Mesenchymal stem cell (in vitro differentiated cells and primary cell): ENCODE results near the gene ERGIC3.
A peak's percentile ranks its signal among the peaks of the same experiment; 100 is the strongest.

ENCODE experiments used
- DNase-seq: peaks from one replicate; pipeline ENCODE4 v3.0.0-alpha.2; 2013
- H2AFZ ChIP-seq: one replicate; pipeline ENCODE4 v1.6.1; 2013; ENCODE audit warnings: low read depth, mild to moderate bottlenecking, control low read depth, inconsistent platforms, low read length, moderate library complexity
- H2AK5ac ChIP-seq: 2 replicates; pipeline ENCODE4 v1.6.1; 2013; ENCODE audit warnings: low read length, moderate library complexity, mild to moderate bottlenecking, inconsistent platforms; ENCODE audit not compliant: severe bottlenecking
- H2BK120ac ChIP-seq: one replicate; pipeline ENCODE4 v1.6.1; 2013; ENCODE audit warnings: low read depth, mild to moderate bottlenecking, inconsistent platforms, low read length, moderate library complexity
- H2BK12ac ChIP-seq, 2 experiments: one replicate each; pipeline ENCODE4 v1.6.1; 2013; ENCODE audit warnings: inconsistent platforms in 2 of 2, low read length in 2 of 2, mild to moderate bottlenecking in 2 of 2, moderate library complexity in 2 of 2, control low read depth in 1 of 2
- H2BK15ac ChIP-seq: one replicate; pipeline ENCODE4 v1.6.1; 2013; ENCODE audit warnings: mild to moderate bottlenecking, low read depth, inconsistent platforms; ENCODE audit not compliant: poor library complexity, severe bottlenecking
- H2BK5ac ChIP-seq: 2 replicates; pipeline ENCODE4 v1.6.1; 2013; ENCODE audit warnings: low read depth, mild to moderate bottlenecking, low read length, control low read depth, inconsistent platforms; ENCODE audit not compliant: poor library complexity, severe bottlenecking
- H3K14ac ChIP-seq, 2 experiments: one replicate each; pipeline ENCODE4 v1.6.1; 2013; ENCODE audit warnings: inconsistent platforms in 2 of 2, low read length in 2 of 2, control low read depth in 1 of 2, mild to moderate bottlenecking in 1 of 2, moderate library complexity in 1 of 2
- H3K18ac ChIP-seq, 2 experiments: one replicate each; pipeline ENCODE4 v1.6.1; 2013; ENCODE audit warnings: inconsistent platforms in 2 of 2, low read length in 2 of 2, control low read depth in 1 of 2, low read depth in 1 of 2, mild to moderate bottlenecking in 1 of 2
- H3K23ac ChIP-seq, 2 experiments: one replicate each; pipeline ENCODE4 v1.6.1; 2013; ENCODE audit warnings: inconsistent platforms in 2 of 2, low read length in 2 of 2, mild to moderate bottlenecking in 2 of 2, moderate library complexity in 2 of 2, control low read depth in 1 of 2
- H3K27ac ChIP-seq: 2 replicates; pipeline ENCODE4 v1.5.1; 2013; ENCODE audit warnings: mild to moderate bottlenecking, moderate library complexity, low read length, control low read depth, inconsistent platforms; ENCODE audit not compliant: poor library complexity, severe bottlenecking
- H3K27me3 ChIP-seq, 2 experiments: 2 replicates each; pipeline versions ENCODE4 v1.6.1 to v1.7.0; 2013; ENCODE audit warnings: low read length in 2 of 2, mild to moderate bottlenecking in 2 of 2, moderate library complexity in 2 of 2, control low read depth in 1 of 2, inconsistent platforms in 1 of 2; ENCODE audit not compliant: control insufficient read depth in 1 of 2, insufficient read depth in 1 of 2
- H3K36me3 ChIP-seq, 2 experiments: 2 replicates each; pipeline versions ENCODE4 v1.6.1 to v1.7.0; 2013; ENCODE audit warnings: low read length in 2 of 2, control low read depth in 1 of 2, inconsistent platforms in 1 of 2, low read depth in 1 of 2, mild to moderate bottlenecking in 1 of 2; ENCODE audit not compliant: insufficient read depth in 2 of 2, control insufficient read depth in 1 of 2
- H3K4ac ChIP-seq, 2 experiments: one replicate each; pipeline ENCODE4 v1.6.1; 2013; ENCODE audit warnings: inconsistent platforms in 2 of 2, low read length in 2 of 2, mild to moderate bottlenecking in 2 of 2, moderate library complexity in 2 of 2, control low read depth in 1 of 2, low read depth in 1 of 2
- H3K4me1 ChIP-seq: 2 replicates; pipeline ENCODE4 v1.6.1; 2013; ENCODE audit warnings: low read depth, low read length, control low read depth; ENCODE audit not compliant: control insufficient read depth, insufficient read depth
- H3K4me2 ChIP-seq: 2 replicates; pipeline ENCODE4 v1.6.1; 2013; ENCODE audit warnings: low read length, mild to moderate bottlenecking, inconsistent platforms; ENCODE audit not compliant: poor library complexity, severe bottlenecking
- H3K4me3 ChIP-seq, 2 experiments: 2 replicates each; pipeline versions ENCODE4 v1.5.1 to v1.7.0; 2013; ENCODE audit warnings: low read length in 2 of 2, mild to moderate bottlenecking in 2 of 2, control low read depth in 1 of 2, low read depth in 1 of 2; ENCODE audit not compliant: insufficient read depth in 1 of 2
- H3K79me1 ChIP-seq: replicated peaks from 2 replicates; pipeline ENCODE4 v1.6.1; 2013; ENCODE audit warnings: mild to moderate bottlenecking, control low read depth, low read length, inconsistent platforms; ENCODE audit not compliant: poor library complexity, severe bottlenecking
- H3K9ac ChIP-seq: 2 replicates; pipeline ENCODE4 v1.7.0; 2013; ENCODE audit warnings: mild to moderate bottlenecking, low read length, moderate library complexity
- H3K9me3 ChIP-seq: 2 replicates; pipeline ENCODE4 v1.7.0; 2013; ENCODE audit warnings: mild to moderate bottlenecking, low read length; ENCODE audit not compliant: control insufficient read depth
- H4K8ac ChIP-seq: one replicate; pipeline ENCODE4 v1.6.1; 2013; ENCODE audit warnings: inconsistent platforms, mild to moderate bottlenecking, low read length, moderate library complexity
- H4K91ac ChIP-seq: one replicate; pipeline ENCODE4 v1.6.1; 2013; ENCODE audit warnings: mild to moderate bottlenecking, low read length, inconsistent platforms
- WGBS: methylation state at CpG from one replicate; pipeline ENCODE4 v1.1.7; 2013; ENCODE audit warnings: mixed read lengths; 5-methylcytosine and 5-hydroxymethylcytosine counted together

The ERGIC3 gene

DNA sequence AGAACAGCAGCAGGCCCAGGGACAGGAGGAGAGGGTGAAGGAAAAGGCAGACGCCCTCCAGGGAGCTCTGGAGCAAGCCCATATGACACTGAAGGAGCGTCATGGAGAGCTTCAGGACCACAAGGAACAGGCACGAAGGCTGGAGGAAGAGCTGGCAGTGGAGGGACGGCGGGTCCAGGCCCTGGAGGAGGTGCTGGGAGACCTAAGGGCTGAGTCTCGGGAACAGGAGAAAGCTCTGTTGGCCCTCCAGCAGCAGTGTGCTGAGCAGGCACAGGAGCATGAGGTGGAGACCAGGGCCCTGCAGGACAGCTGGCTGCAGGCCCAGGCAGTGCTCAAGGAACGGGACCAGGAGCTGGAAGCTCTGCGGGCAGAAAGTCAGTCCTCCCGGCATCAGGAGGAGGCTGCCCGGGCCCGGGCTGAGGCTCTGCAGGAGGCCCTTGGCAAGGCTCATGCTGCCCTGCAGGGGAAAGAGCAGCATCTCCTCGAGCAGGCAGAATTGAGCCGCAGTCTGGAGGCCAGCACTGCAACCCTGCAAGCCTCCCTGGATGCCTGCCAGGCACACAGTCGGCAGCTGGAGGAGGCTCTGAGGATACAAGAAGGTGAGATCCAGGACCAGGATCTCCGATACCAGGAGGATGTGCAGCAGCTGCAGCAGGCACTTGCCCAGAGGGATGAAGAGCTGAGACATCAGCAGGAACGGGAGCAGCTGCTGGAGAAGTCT is 37.9 kb upstream of the ERGIC3 start:
- Histone ChIP-seq H2BK12ac (no peak overlapping the region), H4K91ac (no peak overlapping the region), H3K27me3 (no peaks in the 10 kb centered on the region), H2AK5ac (no peak overlapping the region), H2AFZ (no peak overlapping the region), H4K8ac (no peak overlapping the region), H3K27ac (no peak overlapping the region), H3K23ac (no peak overlapping the region), H3K14ac (no peak overlapping the region), H3K4me1 (peaks cover 5% of the 10 kb centered on the region), H3K18ac (no peak overlapping the region), H2BK120ac (no peak overlapping the region), H3K4me3 (no peak overlapping the region), H3K36me3 (peaks cover 72 to 98% of the 10 kb centered on the region in 2 experiments), H3K9ac (no peak overlapping the region), H3K4ac (no peak overlapping the region), H3K9me3 (no peaks in the 10 kb centered on the region), H2BK5ac (no peak overlapping the region), H3K4me2 (no peak overlapping the region), H2BK15ac (no peak overlapping the region), H3K79me1 (peaks cover 50% of the 10 kb centered on the region)
- WGBS: 97% methylated on average over 16 of the region's 16 CpGs
- no peak for DNase-seq

DNA sequence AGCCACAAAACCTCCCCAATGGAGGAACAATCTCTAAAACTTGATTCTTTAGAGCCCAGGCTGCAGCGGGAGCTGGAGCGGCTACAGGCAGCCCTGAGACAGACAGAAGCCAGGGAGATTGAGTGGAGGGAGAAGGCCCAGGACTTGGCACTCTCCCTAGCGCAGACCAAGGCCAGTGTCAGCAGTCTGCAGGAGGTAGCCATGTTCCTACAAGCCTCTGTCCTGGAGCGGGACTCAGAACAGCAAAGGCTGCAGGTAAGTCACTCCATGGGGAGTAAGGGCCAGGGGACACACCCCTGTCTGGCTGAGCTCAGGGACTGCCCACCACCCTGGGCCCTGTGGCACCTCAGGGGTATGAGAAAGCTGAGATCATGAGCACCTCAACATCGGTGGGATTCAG is 37.1 kb upstream of the ERGIC3 start:
- no peak for DNase-seq
- Histone ChIP-seq H4K91ac (no peak overlapping the region), H3K9me3 (no peaks in the 10 kb centered on the region), H3K23ac (no peak overlapping the region), H2BK15ac (no peak overlapping the region), H2AK5ac (no peak overlapping the region), H3K4me1 (peaks cover 5% of the 10 kb centered on the region), H3K36me3 (peaks cover 75 to 98% of the 10 kb centered on the region in 2 experiments), H2BK120ac (no peak overlapping the region), H4K8ac (no peak overlapping the region), H3K14ac (no peak overlapping the region), H3K18ac (no peak overlapping the region), H3K27ac (no peak overlapping the region), H2BK12ac (no peak overlapping the region), H3K27me3 (no peaks in the 10 kb centered on the region), H3K4ac (no peak overlapping the region), H3K79me1 (peaks cover 45% of the 10 kb centered on the region), H3K4me3 (no peak overlapping the region), H3K4me2 (no peak overlapping the region), H2BK5ac (no peak overlapping the region), H2AFZ (no peak overlapping the region), H3K9ac (no peak overlapping the region)
- WGBS: over 99% methylated on average over 5 of the region's 5 CpGs

DNA sequence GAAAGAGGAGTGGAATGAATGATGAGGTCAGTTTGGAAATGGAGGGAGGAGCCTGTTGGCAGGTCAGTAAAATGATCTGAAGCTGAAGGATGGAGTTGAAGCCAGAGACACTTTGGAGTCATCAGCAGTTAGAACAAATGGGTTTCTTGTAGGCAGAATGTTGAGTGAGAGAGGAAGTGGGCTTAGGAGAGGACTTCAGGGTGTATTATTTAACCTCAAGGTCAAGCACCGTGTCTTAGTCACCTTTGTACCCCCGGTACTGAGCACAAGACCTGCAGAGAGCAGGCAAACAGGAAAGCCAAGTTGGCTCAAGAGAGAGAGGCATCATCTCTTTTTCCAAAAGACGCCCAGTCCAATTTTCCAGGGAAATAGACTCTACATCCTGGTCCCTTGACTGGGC is 35.7 kb upstream of the ERGIC3 start:
- Histone ChIP-seq H2BK15ac (no peak overlapping the region), H4K91ac (no peak overlapping the region), H3K9me3 (no peaks in the 10 kb centered on the region), H2BK120ac (no peak overlapping the region), H3K14ac (no peak overlapping the region), H3K27me3 (no peaks in the 10 kb centered on the region), H3K18ac (no peak overlapping the region), H3K79me1 (peaks cover 42% of the 10 kb centered on the region), H3K4me2 (no peak overlapping the region), H3K27ac (no peak overlapping the region), H3K4me3 (no peak overlapping the region), H2AK5ac (no peak overlapping the region), H3K4ac (no peak overlapping the region), H3K23ac (no peak overlapping the region), H4K8ac (no peak overlapping the region), H2AFZ (no peak overlapping the region), H3K9ac (no peak overlapping the region), H3K4me1 (peaks cover 8% of the 10 kb centered on the region), H2BK12ac (no peak overlapping the region), H3K36me3 (peaks cover 75 to 98% of the 10 kb centered on the region in 2 experiments), H2BK5ac (no peak overlapping the region)
- DNase-seq: no peak
- WGBS: 76% methylated on average over 3 of the region's 3 CpGs

DNA sequence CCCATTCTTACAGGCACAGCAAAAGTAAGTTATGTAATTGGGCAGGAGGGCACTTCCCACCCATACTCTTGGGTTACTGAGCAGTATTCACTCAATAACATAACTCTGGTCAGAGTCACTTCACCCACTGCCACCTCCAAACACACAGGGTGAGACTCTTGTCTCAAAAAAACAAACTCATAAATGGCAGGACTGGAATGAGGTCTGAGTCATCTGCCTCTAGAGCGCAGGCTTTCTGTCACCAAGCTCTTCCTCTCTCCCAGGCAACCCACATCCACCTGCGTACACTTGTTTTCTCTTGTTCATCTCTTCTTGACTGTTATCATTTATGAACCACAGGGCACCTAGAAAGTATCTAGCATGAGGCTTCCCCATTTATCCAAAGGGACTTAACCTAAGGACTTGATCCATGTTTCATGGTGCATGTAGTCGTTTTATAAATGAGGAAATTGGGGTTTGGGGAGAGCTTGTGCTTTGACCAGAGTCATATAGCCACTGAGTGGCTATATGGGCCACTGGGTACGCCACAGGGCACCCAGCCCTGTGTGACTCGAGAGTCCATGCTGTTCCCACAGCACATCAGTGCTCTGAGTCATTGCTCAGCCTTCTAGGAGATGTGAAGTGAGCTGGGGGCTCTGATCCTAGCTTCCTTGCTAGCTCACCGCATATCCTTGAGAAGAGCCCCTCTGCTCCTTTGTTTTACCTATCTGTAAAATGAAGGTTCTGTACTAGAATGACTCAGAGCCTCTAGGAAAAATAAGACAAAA is 34.8 kb upstream of the ERGIC3 start:
- Histone ChIP-seq H2BK5ac (no peak overlapping the region), H3K4me2 (no peak overlapping the region), H2BK120ac (no peak overlapping the region), H2BK15ac (no peak overlapping the region), H3K18ac (no peak overlapping the region), H4K8ac (no peak overlapping the region), H3K23ac (no peak overlapping the region), H3K9ac (no peak overlapping the region), H4K91ac (no peak overlapping the region), H3K14ac (no peak overlapping the region), H3K4me1 (peaks cover 13% of the 10 kb centered on the region), H2AFZ (no peak overlapping the region), H3K36me3 (peaks cover 77 to 98% of the 10 kb centered on the region in 2 experiments), H3K4me3 (no peak overlapping the region), H3K9me3 (no peaks in the 10 kb centered on the region), H3K27ac (no peak overlapping the region), H2BK12ac (no peak overlapping the region), H2AK5ac (no peak overlapping the region), H3K4ac (no peak overlapping the region), H3K27me3 (no peaks in the 10 kb centered on the region), H3K79me1 (peaks cover 41% of the 10 kb centered on the region)
- peak; percentile 38 for DNase-seq
- WGBS: 79% methylated on average over 5 of the region's 6 CpGs
